Heart left ventricle (tissue), 13 donors: ENCODE measurements around the gene ADIPOQ.

Source experiments
- POLR2A ChIP-seq, 2 donors: fragments of 450-650 bp; IDR thresholded peaks; one replicate each; pipeline ENCODE4 v1.6.1; 2017; ENCODE audit warnings: antibody characterized with exemption in 2 of 2, mild to moderate bottlenecking in 2 of 2, moderate library complexity in 2 of 2
- TF ChIP-seq, protein P1 (sequence below), 12 donors: fragments of 200-600 bp; sonication (generic) in 4 of 12; IDR thresholded peaks; one replicate each; pipeline versions ENCODE4 v1.5.0 to v1.8.0; 2018 to 2022; ENCODE audit warnings: antibody characterized with exemption in 12 of 12, mild to moderate bottlenecking in 5 of 12
- donor health status: ischemic (EF 13 %, LVEDD 7.1; RV severe dilation, severe dysfunction).
- donor health status: DM: no; HTN: yes; CAD: no.
- donor health status: DM: no; HTN: no; CAD: no.
- donor health status: ischemic (EF 25% LVEDD 6.9; RV normal size, moderate dysfunction).
- donor health status: ischemic (EF 25% LVEDD 5.7; RV mildly dilated, moderate dysfunction).
- donor health status: ischemic (EF 35%, LVEDD 5.7; RV mildly dilated, moderate dysfunction).
- donor health status: nonischemic (EF 11% LVEDD 7.7; RV severe dilation, severe dysfunction).
- donor health status: DM: yes; HTN: yes; CAD: no.
- donor health status: PGD.
- donor health status: ischemic (EF 29% LVEDD 5.4; RV normal size, mild dysfunction).
- donor health status: nonischemic (EF 23%, LVEDD 6.1; RV moderate dilation, normal function).

DNA sequence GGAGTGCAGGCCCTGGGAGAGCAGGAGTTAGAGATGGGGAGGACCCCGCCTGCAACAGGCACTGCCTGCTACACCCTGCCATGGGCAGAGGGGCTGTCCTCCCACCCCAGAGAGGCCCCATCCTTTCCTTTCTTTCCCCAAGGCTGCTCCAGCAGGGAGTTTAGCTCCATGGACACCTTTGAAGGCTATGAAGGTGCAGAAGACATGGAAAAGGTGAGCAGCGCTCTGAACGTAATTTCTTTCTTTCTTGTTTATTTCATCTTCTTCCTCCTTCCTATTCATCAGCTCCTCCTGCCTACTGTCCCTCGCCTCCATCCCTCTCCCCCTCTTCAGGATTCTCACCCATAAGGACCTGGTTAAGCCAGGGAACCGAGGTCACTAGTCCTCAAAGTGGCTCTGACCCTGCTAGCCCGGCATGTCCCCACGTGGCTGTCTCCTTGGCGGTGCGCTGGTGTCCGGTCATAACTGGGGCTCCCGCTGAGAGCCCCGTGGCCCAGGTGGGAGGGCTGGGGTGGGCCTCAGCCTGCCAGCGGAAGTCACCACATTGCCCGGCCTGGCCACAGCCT, 16.0 kb upstream of the ADIPOQ start:
- TF ChIP-seq, protein P1, sequence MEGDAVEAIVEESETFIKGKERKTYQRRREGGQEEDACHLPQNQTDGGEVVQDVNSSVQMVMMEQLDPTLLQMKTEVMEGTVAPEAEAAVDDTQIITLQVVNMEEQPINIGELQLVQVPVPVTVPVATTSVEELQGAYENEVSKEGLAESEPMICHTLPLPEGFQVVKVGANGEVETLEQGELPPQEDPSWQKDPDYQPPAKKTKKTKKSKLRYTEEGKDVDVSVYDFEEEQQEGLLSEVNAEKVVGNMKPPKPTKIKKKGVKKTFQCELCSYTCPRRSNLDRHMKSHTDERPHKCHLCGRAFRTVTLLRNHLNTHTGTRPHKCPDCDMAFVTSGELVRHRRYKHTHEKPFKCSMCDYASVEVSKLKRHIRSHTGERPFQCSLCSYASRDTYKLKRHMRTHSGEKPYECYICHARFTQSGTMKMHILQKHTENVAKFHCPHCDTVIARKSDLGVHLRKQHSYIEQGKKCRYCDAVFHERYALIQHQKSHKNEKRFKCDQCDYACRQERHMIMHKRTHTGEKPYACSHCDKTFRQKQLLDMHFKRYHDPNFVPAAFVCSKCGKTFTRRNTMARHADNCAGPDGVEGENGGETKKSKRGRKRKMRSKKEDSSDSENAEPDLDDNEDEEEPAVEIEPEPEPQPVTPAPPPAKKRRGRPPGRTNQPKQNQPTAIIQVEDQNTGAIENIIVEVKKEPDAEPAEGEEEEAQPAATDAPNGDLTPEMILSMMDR (IDR thresholded peaks at IDR 0.05) = no peak
- TF ChIP-seq POLR2A (IDR thresholded peaks at IDR 0.05) = no peak
